Fibroblast of mammary gland (primary cell): ENCODE measurements around the gene CSAG2.
"Not testable (repeated sequence)": the region's sequence is repeated elsewhere in the genome, so short reads cannot be mapped to it uniquely, and the experiment has no call there.

Experiments used
- DNase-seq: peaks from one replicate; pipeline ENCODE4 v3.0.0-alpha.2; 2010; ENCODE audit warnings: low read depth
- H3K4me3 ChIP-seq: 2 replicates; pipeline ENCODE4 v1.5.1; 2011; ENCODE audit warnings: low read depth, mild to moderate bottlenecking, low read length, moderate library complexity; ENCODE audit not compliant: control insufficient read depth
- TF ChIP-seq, protein P1 (sequence below): conservative IDR thresholded peaks from 2 replicates; pipeline ENCODE4 v1.5.1; 2011; ENCODE audit warnings: low read depth, low read length, inconsistent platforms; ENCODE audit not compliant: control insufficient read depth, insufficient read depth

CSAG2 gene

DNA sequence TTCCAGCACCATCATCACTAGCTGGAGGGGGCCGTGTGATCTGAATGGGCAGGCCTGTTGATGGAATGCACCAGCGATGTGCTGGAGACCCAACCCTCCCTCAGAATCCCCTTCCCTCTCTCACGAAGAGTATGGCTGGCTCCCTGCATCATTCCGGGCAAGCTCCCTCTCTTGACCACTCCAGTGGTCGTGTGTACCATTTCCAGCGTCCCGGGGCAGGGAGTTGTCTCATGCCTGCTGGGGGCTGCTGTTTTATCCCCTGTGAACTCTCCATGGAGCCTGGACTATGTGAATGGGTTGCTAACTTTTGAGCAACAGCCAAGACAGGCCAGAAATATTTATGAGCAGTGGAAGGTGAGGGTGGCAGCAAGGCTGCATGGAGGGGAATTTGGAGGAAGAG, 16.3 kb upstream of the CSAG2 start:
- H3K4me3 ChIP-seq: no peak overlapping the region
- no peak for DNase-seq
- TF ChIP-seq, protein P1, sequence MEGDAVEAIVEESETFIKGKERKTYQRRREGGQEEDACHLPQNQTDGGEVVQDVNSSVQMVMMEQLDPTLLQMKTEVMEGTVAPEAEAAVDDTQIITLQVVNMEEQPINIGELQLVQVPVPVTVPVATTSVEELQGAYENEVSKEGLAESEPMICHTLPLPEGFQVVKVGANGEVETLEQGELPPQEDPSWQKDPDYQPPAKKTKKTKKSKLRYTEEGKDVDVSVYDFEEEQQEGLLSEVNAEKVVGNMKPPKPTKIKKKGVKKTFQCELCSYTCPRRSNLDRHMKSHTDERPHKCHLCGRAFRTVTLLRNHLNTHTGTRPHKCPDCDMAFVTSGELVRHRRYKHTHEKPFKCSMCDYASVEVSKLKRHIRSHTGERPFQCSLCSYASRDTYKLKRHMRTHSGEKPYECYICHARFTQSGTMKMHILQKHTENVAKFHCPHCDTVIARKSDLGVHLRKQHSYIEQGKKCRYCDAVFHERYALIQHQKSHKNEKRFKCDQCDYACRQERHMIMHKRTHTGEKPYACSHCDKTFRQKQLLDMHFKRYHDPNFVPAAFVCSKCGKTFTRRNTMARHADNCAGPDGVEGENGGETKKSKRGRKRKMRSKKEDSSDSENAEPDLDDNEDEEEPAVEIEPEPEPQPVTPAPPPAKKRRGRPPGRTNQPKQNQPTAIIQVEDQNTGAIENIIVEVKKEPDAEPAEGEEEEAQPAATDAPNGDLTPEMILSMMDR: no peak

DNA sequence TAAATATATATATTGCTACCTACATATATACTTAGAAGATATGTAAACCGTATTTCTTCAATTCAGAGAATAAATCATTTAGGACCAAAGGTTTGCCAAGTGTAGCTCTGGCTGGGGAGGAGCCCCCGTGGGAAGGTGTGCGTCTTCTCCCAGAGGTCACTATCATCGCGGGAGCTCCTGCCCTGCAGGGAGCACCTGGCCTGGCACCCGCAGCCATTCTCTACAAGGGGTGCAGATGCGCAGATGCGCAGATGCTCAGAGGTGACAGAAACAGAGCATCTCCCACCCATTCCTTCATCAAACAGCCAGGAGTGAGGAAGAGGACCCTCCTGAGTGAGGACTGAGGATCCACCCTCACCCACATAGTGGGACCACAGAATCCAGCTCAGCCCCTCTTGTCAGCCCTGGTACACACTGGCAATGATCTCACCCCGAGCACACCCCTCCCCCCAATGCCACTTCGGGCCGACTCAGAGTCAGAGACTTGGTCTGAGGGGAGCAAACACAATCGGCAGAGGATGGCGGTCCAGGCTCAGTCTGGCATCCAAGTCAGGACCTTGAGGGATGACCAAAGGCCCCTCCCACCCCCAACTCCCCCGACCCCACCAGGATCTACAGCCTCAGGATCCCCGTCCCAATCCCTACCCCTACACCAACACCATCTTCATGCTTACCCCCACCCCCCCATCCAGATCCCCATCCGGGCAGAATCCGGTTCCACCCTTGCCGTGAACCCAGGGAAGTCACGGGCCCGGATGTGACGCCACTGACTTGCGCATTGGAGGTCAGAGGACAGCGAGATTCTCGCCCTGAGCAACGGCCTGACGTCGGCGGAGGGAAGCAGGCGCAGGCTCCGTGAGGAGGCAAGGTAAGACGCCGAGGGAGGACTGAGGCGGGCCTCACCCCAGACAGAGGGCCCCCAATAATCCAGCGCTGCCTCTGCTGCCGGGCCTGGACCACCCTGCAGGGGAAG, 5.0 kb upstream of the CSAG2 start, which contains the start of gene MAGEA2B:
Gene MAGEA2B, plus strand, starts transcription at position 814 of the 973 bp plus-strand sequence. CDS start 2,479 bp downstream, outside the sequence.
- not testable (repeated sequence) for DNase-seq, H3K4me3 ChIP-seq

DNA sequence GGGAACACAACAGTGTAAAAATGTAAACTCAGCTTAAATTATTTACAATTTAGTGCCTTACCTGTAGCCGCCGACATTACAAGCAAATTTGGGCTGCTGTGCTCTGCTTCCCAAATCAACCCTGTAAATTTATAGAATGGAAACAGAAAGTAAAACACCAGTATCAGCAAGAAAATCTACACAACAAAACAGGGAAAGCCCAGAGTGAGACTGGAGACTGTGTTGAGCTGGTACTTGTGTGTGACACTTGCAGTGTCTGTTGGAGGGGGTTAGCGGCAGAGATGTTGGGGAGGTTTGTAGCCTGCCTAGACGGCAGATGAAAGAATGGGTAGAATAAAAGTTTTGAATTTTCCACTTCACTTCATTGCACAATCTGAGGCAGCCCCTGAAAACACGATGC, 4.1 kb upstream of the CSAG2 start:
- DNase-seq, H3K4me3 ChIP-seq: not testable (repeated sequence)

DNA sequence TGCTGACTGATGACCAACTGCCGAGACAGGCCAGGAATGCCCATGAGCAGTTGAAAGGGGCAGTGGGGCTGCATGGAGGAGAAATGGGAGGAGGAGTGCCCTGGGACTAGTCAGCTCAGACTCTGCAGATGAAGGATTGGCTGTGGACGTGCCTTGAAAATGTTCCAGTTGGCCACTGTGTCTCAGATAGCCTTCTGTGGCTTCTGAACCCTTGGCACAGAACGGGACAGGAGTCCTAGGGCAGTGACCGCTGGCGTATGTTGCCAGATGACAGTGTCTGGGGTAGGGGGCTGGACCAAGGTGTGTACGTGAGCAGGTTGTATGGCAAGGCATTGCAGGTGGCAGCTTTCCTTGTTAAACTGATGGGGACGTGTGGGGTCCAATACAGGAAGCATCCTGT, 2.6 kb downstream of the CSAG2 start:
- not testable (repeated sequence) for DNase-seq

DNA sequence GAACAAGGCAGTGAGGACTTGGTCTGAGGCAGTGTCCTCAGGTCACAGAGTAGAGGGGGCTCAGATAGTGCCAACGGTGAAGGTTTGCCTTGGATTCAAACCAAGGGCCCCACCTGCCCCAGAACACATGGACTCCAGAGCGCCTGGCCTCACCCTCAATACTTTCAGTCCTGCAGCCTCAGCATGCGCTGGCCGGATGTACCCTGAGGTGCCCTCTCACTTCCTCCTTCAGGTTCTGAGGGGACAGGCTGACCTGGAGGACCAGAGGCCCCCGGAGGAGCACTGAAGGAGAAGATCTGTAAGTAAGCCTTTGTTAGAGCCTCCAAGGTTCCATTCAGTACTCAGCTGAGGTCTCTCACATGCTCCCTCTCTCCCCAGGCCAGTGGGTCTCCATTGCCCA, 8.7 kb downstream of the CSAG2 start:
- DNase-seq: not testable (repeated sequence)

More for the DNA sequence above, 2.6 kb downstream of the CSAG2 start:
- not testable (repeated sequence) for H3K4me3 ChIP-seq

DNA sequence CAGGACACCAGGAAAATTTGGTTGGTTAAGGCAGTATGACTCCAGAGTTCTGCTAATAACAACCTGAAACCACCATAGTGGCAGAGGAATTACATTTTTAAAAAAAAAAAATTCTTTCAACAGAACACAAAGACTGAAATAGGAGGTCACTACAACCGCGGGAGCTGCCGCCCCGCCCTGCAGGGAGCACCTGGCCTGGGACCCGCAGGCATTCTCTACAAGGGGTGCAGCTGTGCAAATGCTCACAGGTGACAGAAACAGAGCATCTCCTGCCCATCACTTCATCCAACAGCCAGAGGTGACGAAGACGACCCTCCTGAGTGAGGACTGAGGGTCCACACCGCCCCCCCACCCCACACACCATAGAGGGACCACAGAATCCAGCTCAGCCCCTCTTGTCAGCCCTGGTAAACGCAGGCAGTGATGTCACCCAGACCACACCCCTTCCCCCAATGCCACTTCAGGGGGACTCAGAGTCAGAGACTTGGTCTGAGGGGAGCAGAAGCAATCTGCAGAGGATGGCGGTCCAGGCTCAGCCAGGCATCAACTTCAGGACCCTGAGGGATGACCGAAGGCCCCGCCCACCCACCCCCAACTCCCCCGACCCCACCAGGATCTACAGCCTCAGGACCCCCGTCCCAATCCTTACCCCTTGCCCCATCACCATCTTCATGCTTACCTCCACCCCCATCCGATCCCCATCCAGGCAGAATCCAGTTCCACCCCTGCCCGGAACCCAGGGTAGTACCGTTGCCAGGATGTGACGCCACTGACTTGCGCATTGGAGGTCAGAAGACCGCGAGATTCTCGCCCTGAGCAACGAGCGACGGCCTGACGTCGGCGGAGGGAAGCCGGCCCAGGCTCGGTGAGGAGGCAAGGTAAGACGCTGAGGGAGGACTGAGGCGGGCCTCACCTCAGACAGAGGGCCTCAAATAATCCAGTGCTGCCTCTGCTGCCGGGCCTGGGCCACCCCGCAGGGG, 10.8 kb downstream of the CSAG2 start, which contains the start of gene MAGEA3:
Gene MAGEA3, plus strand, starts transcription at position 843 of the 980 bp plus-strand sequence. CDS start 2,039 bp downstream, outside the sequence.
- not testable (repeated sequence) for H3K4me3 ChIP-seq, DNase-seq

More for the DNA sequence above, 8.7 kb downstream of the CSAG2 start:
- H3K4me3 ChIP-seq: not testable (repeated sequence)

DNA sequence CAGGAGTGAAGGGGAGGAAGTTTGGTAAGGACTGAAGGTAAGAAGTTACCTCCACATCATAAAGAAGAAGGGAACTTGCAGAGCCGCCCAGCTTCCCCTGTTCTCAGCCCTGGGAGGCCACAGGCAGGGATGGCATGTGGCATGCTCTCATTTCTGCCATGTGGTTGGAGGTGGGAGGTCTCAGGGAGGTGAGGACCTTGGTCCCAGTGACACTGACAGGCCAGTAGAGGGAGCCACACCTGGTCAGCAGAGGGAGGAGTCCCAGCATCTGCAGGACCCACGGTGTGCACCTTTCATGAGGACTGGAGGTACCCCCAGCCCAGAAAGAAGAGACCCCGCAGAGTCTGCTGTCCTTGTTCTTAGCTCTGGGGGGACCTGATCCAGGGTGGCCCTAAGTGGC, 28.1 kb downstream of the CSAG2 start:
- not testable (repeated sequence) for H3K4me3 ChIP-seq, DNase-seq

DNA sequence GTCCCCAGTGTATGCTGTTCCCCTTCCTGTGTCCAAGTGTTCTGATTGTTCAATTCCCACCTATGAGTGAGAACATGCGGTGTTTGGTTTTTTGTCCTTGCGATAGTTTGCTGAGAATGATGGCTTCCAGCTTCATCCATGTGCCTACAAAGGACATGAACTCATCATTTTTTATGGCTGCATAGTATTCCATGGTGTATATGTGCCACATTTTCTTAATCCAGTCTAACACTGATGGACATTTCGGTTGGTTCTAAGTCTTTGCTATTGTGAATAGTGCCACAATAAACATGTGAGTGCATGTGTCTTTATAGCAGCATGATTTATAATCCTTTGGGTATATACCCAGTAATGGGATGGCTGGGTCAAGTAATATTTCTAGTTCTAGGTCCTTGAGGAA, 34.4 kb downstream of the CSAG2 start:
- H3K4me3 ChIP-seq: not testable (repeated sequence)

DNA sequence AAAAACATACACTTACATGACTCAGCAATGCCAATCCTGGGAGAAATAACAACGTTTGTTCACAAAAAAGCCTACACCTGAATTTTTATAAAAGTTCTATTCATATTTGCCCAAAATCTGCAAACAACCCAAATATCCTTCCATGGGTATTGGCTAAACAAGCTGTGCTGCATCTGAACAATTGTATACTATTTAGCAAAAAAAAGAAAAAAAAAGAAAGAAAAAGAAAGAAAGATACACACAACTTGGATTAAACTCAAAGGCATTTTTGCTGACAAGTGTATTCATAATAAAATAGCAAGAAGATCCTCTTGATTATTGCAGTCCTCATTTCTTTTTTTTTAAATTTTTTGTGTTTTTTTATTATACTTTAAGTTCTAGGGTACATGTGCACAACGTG, 34.9 kb downstream of the CSAG2 start:
- TF ChIP-seq, protein P1: no peak
- DNase-seq: no peak
- H3K4me3 ChIP-seq: no peak overlapping the region

More for the DNA sequence above, 34.4 kb downstream of the CSAG2 start:
- DNase-seq: not testable (repeated sequence)

DNA sequence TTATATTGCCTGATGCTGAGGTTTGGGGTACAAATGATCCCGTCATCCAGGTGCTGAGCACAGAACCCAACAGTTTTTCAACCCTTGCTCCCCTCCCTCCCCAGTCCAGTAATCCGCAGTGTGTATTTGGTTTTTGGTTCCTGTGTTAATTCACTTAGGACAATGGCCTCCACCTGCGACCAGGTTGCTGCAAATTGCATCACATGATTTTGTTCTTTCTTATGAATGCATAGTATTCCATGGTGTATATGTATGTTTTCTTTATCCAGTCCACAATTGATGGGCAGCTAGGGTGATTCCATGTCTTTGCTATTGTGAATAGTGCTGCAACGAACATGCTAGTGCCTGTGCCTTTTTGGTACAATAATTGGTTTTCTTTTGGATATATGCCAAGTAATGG, 46.0 kb downstream of the CSAG2 start:
- no peak for DNase-seq
- TF ChIP-seq, protein P1: no peak
- H3K4me3 ChIP-seq: no peak overlapping the region
